GM12874 (cell line): ENCODE measurements around the gene CRNN.

Experiments used
- TF ChIP-seq, protein P1 (sequence below): IDR thresholded peaks from 2 replicates; pipeline ENCODE4 v1.5.1; 2011; ENCODE audit warnings: low read depth, mild to moderate bottlenecking, control low read depth, low read length, moderate library complexity; ENCODE audit not compliant: insufficient read depth

CRNN gene

DNA sequence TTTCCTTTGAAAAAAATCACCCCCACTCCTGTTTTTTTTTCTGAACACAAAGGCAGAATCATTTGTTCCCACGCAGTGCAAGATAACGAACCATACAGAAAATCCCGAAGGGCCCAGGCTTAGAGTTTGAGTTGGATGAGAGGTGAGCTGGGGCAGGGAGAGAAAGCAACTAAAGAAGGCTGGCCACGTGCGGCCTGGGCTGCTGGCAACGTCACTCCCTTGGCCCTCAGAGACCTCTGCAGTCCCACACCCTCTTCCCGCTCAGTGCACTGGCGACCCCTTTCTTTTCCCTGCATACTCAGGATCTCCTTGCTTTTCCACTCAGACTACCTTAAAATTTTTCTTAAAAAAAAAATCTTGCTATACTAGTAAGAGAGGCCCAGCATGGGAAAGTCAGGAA, 28.2 kb upstream of the CRNN start:
- TF ChIP-seq, protein P1, sequence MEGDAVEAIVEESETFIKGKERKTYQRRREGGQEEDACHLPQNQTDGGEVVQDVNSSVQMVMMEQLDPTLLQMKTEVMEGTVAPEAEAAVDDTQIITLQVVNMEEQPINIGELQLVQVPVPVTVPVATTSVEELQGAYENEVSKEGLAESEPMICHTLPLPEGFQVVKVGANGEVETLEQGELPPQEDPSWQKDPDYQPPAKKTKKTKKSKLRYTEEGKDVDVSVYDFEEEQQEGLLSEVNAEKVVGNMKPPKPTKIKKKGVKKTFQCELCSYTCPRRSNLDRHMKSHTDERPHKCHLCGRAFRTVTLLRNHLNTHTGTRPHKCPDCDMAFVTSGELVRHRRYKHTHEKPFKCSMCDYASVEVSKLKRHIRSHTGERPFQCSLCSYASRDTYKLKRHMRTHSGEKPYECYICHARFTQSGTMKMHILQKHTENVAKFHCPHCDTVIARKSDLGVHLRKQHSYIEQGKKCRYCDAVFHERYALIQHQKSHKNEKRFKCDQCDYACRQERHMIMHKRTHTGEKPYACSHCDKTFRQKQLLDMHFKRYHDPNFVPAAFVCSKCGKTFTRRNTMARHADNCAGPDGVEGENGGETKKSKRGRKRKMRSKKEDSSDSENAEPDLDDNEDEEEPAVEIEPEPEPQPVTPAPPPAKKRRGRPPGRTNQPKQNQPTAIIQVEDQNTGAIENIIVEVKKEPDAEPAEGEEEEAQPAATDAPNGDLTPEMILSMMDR, result no peak

DNA sequence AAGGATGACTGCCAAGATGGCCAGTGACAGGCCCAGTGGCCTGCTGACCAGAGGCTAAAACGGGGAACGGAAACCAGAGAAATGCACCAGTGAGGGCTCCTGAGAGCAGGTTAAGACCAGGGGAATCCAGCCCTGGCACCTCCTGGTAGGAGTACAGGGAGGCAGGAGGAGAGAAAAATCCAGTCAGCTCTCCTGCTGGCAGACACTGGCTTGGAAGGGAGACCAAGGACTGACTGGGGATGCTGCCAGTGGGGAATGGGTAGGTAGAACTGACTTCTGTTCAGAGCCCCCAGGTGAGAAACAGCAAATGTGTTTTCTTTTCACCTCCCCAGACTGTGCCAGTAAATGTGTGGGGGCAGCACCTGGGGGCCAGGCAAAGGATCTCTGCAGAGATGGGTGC, 27.7 kb upstream of the CRNN start:
- TF ChIP-seq, protein P1, result no peak

DNA sequence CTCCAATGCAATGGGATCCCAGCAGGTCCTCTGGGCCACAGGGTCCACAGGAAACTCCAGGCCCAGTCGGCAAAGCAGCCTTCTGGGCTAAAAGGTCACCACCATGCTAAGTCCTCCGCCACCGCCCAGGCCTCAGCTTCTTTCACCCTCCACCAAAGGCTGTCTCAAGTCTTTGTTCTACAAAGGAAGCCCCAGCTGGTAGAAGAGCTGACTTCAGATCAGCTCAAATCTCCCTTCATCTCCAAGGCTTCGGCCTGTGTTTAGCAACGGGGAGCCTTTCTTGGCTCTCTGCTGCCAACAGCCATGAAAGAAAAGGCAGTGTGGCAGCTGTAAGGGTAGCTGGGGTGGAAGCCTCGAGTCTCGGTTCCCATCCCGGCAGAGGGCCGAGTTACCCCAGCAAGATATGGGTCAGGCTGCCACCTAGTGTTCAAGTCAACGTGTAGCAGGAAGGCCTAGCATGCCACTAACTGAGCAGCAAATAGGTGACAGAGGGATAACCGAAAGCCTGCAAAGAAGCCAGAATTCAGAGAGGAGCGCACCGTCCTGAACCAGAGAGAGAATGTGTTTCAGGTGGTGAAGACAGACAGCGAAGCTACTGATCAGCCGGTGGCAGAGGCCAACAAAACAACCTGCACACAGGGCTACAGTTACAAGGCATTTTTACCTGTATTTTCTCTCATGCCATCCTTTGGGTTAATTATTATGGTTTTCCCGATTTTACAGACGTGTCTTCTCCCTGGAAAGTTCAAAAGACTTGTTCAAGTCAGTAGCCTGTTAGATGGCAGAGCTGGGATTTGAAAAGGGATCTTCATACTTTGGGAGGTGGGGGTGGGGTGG, 26.8 kb upstream of the CRNN start:
- TF ChIP-seq, protein P1, result peak; percentile 86

DNA sequence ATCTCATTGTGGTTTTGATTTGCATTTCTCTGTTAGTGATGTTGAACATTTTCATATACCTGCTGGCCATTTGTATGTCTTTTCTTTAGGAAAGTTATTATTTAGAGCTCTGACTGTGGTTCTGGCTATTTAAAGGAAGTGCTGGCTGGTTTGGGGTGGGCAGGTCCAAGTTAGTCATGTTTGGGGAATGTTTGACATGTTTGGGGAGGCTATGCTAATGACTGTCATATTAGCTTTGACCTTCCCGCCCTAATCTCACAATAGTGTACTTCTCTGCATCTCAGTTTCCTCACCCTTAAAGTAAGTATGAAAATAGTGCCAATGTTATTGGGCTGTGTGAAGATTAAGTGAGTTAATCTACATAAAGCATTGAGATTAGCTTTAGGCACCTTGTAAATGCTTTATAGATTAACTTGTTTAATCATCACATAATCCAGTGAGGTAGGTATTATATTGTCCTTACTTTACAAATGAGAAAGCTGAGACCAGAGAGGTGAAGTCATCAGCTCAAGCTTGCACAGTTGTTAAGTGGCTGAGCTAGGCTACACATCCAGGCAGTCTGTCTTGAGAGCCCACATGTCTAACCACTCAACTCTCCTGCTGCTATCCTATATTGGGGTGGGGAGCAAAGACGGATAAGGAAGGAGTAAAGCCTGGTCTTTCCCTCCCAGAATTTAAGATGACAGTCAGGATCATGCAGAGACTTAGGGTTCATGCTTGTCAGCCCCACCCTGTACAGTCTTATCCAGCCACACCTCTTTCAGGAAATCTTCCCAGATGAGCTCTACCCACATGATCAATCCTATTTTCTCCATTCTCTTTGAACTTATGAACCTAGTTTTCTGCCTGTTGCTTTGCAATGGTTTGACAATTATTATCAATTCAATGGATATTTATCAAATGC, 22.8 kb upstream of the CRNN start:
- TF ChIP-seq, protein P1, result no peak

DNA sequence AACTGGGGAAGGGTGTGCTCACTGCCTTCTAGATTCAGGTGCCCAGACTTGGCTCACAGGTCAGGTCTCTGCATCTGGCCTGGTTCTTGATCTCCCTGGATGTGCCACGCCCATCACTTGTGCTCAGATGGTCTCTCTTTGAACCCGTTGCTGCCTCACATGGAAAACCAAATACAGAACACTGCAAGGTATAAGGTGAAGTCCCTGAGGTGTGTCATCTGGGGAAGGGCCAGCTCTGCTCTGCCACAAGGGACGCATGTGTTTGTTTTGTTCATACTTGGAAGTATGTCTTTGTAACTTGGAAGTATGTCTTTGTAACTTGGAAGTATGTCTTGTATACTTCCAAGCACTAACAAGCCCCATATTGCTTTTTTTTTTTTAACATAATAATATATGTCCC, 13.4 kb upstream of the CRNN start:
- TF ChIP-seq, protein P1, result no peak

DNA sequence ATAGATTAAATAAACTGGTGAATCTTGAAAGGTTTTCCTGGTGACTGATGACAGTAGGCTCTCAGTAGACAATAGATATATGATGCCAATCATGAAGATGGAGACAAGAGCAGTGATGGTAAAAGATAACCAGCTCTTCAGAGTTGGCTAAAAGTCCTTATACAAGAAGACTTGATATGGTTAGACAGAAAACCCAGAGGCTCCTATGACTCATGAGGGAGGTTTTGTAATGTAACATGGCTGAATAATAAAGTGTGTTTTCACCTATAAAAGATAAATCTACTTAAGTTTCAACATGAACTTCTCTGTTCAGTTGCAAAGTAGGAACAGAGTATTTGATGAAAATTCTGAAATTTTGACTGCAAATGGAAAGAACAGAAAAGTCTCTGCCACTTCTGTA, 12.7 kb upstream of the CRNN start:
- TF ChIP-seq, protein P1, result no peak

DNA sequence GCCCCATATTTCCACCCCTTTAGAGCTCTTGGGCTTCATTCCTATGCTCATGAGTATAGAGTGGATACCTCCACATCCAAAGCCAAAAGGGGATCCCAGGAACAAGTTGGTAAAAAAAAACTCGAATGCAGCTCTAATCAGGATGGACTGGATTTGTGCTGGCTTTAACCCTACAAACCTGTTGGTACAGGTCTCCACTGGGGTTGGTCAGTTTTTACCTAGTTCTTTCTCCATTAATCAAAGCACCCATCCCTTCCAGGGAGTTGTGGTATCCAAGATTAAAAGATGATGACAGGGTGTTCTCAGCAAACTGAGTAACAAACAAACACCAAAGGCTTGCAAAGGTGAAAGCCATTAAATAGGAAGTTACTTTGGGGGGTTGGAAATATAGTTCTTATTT, 5.9 kb upstream of the CRNN start:
- TF ChIP-seq, protein P1, result no peak
